Right atrium auricular region (tissue), 2 donors: Measurements from ENCODE around the gene CACNA1D. TPM values are rescaled to one million over a fixed set of nuclear protein-coding genes. Genes with fewer than 3 reads are reported as not detected.
A peak's percentile ranks its signal among the peaks of the same experiment; 100 is the strongest.

Experiments used
- DNase-seq: peaks from one replicate; pipeline ENCODE4 v3.0.0-alpha.2; 2019; ENCODE audit warnings: low spot score
- H3K27ac ChIP-seq, 2 donors: fragments of 200-600 bp; sonication (generic); 1 replicate in 1 of 2; 2 replicates in 1 of 2; pipeline ENCODE4 v1.5.1; 2016 to 2019
- H3K27me3 ChIP-seq, 2 donors: fragments of 200-600 bp; sonication (generic); one replicate each; pipeline versions ENCODE4 v1.5.1 to v1.6.0; 2017 to 2019
- H3K36me3 ChIP-seq: fragments of 200-600 bp; sonication (generic); one replicate; pipeline ENCODE4 v1.5.1; 2016
- H3K4me1 ChIP-seq, 2 donors: fragments of 200-600 bp; sonication (generic); one replicate each; pipeline versions ENCODE4 v1.5.1 to v1.6.0; 2017 to 2019
- H3K4me3 ChIP-seq, 2 donors: fragments of 200-600 bp; sonication (generic); 1 replicate in 1 of 2; 2 replicates in 1 of 2; pipeline ENCODE4 v1.5.1; 2017 to 2019; ENCODE audit warnings: mild to moderate bottlenecking in 1 of 2, moderate library complexity in 1 of 2
- H3K9me3 ChIP-seq, 2 donors: fragments of 200-600 bp; sonication (generic); one replicate each; pipeline ENCODE4 v1.5.1; 2019
- total RNA-seq, 2 donors: library from RNA; depleted of rRNA; stranded (reverse); fragments of >200 nt; gene quantifications; one replicate each; pipeline ENCODE4 v1.1.0, GENCODE V29; 2016
- TF ChIP-seq, protein P1 (sequence below), 2 donors: fragments of 200-600 bp; sonication (generic); IDR thresholded peaks; one replicate each; pipeline ENCODE4 v1.5.1; 2019; ENCODE audit warnings: antibody characterized with exemption in 2 of 2

Gene CACNA1D
- total RNA-seq, 2 donors from 2014 or later, result 2.7 to 9.6 TPM

DNA sequence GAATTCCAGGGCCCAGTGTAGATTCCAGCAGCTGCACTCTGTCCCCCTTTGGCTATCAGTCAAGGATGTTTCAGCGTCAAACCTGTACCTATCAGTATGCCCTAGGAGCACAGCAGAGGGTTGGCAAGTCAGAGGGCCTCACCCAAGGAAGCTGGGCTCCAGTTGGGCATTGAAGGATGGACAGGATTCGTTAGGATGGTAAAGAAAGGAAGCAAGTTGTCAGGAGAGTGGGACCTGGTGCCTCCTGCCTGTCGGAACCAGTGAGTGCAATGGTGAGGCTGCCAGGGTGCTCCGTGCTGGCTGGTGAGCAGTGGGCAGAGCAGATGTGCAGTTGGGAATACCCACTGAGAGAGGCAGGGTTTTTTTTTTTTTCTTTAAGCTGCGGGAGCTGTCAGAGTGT is 194.6 kb downstream of the CACNA1D start:
- no peaks in the 10 kb centered on the region for H3K9me3 ChIP-seq
- DNase-seq, result peak; percentile 53

DNA sequence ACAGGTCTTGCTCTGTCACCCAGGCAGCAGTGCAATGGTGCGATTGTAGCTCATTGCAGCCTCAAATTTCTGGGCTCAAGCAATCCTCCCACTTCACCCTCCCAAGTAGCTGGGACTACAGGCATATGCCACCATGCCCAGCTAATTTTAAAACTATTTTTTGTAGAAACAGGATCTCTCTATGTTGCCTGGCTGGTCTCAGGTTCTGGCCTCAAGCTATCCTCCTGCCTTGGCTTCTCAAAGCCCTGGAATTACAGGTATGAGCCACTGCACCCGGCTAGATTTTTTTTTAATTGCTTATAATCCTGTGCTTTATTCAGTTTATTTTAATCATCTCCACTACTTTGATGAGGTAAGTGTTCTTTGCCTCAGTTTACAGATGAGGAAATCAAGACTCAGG is 195.3 kb downstream of the CACNA1D start:
- TF ChIP-seq, protein P1, sequence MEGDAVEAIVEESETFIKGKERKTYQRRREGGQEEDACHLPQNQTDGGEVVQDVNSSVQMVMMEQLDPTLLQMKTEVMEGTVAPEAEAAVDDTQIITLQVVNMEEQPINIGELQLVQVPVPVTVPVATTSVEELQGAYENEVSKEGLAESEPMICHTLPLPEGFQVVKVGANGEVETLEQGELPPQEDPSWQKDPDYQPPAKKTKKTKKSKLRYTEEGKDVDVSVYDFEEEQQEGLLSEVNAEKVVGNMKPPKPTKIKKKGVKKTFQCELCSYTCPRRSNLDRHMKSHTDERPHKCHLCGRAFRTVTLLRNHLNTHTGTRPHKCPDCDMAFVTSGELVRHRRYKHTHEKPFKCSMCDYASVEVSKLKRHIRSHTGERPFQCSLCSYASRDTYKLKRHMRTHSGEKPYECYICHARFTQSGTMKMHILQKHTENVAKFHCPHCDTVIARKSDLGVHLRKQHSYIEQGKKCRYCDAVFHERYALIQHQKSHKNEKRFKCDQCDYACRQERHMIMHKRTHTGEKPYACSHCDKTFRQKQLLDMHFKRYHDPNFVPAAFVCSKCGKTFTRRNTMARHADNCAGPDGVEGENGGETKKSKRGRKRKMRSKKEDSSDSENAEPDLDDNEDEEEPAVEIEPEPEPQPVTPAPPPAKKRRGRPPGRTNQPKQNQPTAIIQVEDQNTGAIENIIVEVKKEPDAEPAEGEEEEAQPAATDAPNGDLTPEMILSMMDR (IDR thresholded peaks at IDR 0.05), result no peak
- Histone ChIP-seq H3K27me3 (no peaks in the 10 kb centered on the region), H3K4me1 (no peaks in the 10 kb centered on the region), H3K4me3 (no peak overlapping the region), H3K36me3 (no peaks in the 10 kb centered on the region), H3K9me3 (no peaks in the 10 kb centered on the region), H3K27ac (no peak overlapping the region)
- no peak for DNase-seq

More for the DNA sequence above, 194.6 kb downstream of the CACNA1D start:
- TF ChIP-seq, protein P1 (IDR thresholded peaks at IDR 0.05), result no peak
- H3K27ac ChIP-seq, result no peak overlapping the region
- no peaks in the 10 kb centered on the region for H3K4me1 ChIP-seq
- no peaks in the 10 kb centered on the region for H3K27me3 ChIP-seq
- H3K4me3 ChIP-seq, result no peak overlapping the region
- H3K36me3 ChIP-seq, result no peaks in the 10 kb centered on the region

DNA sequence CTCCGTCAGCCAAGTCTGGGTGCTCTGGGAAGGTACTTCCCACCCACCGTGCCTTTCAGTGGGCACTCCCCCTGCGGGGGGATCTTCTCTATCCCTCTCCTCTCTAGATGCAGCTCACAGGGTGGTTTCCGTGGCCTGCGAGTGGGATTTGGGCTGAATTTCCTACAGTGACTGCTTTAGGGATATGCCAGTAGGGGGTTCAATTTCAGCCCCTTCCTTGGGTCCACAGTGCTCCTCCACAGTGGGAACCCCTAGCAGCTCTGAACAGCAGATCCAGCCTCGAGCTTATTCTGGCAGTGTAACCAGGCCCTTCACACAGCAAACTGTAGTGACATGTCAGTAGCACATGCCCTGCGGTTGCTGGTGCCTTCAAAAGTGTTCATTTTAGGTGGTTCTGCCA is 196.1 kb downstream of the CACNA1D start:
- TF ChIP-seq, protein P1 (IDR thresholded peaks at IDR 0.05), result no peak
- no peaks in the 10 kb centered on the region for H3K9me3 ChIP-seq
- peak; percentile 30 for DNase-seq
- H3K27me3 ChIP-seq, result no peaks in the 10 kb centered on the region
- no peak overlapping the region for H3K4me3 ChIP-seq
- H3K36me3 ChIP-seq, result no peaks in the 10 kb centered on the region
- no peaks in the 10 kb centered on the region for H3K4me1 ChIP-seq
- no peak overlapping the region for H3K27ac ChIP-seq

DNA sequence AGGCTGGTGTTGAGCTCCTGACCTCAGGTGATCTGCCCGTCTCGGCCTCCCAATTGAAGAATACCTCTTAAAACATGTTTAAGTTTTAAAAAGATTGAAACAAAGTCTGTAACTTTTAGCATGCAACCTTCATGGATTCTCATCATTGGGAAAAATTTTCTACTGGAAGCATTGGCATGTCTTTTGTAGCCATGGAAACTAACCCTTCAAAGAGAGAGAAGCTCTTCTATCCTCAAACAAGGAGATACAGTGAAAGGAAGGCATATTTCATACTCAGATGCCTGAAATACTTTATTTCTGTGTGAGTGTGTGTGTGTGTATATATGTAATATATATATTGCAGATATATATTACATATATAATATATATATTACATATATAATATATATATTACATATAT is 196.9 kb downstream of the CACNA1D start:
- Histone ChIP-seq H3K4me1 (no peaks in the 10 kb centered on the region), H3K9me3 (no peaks in the 10 kb centered on the region), H3K4me3 (no peak overlapping the region), H3K36me3 (no peaks in the 10 kb centered on the region), H3K27ac (no peak overlapping the region), H3K27me3 (no peaks in the 10 kb centered on the region)
- DNase-seq, result no peak
- TF ChIP-seq, protein P1 (IDR thresholded peaks at IDR 0.05), result no peak

DNA sequence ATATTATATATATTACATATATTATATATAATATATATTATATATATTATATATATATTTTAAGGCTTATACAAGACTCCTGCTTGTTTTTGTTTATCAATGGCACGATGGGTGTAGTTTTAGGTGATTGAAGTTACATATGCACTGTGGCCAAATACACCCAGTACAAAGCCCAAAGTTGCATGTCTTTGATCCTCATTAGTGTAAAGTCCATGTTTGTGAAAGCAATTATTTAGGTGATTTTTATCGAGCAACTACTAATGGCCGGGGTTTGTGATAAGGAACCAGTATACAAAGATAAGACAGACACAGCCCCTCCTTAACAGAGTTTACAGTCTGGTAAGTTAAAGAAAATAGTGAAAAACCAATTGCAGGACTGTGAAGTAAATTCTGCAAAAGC is 197.5 kb downstream of the CACNA1D start:
- DNase-seq, result no peak
- Histone ChIP-seq H3K9me3 (no peaks in the 10 kb centered on the region), H3K36me3 (no peaks in the 10 kb centered on the region), H3K27ac (no peak overlapping the region), H3K27me3 (no peaks in the 10 kb centered on the region), H3K4me3 (no peak overlapping the region), H3K4me1 (peaks cover 0 to 3% of the 10 kb centered on the region in 2 donors)
- TF ChIP-seq, protein P1 (IDR thresholded peaks at IDR 0.05), result no peak

DNA sequence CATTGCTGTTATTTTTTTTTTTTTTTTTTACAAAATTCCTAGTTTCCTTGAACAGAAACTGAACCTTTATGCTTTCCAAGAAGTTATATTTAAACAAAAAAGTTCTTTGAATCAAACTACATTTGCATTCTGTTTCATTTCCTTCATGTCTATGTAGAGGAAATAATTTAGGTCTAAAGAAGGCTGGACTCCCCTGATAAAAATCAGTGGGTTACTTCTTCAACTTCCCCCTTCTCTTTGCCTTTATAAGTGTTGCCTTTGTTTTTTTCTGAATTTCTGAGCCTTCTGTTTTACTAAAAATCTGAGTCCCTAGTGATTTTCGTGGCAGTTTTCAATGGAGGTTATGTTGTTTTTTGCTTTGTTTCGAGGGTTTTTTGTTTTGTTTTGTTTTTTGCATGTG is 199.0 kb downstream of the CACNA1D start:
- no peak for DNase-seq
- TF ChIP-seq, protein P1 (IDR thresholded peaks at IDR 0.05), result no peak
- no peaks in the 10 kb centered on the region for H3K9me3 ChIP-seq

More for the DNA sequence above, 199.0 kb downstream of the CACNA1D start:
- Histone ChIP-seq H3K27ac (no peak overlapping the region), H3K27me3 (no peaks in the 10 kb centered on the region), H3K36me3 (no peaks in the 10 kb centered on the region), H3K4me3 (no peak overlapping the region), H3K4me1 (peaks cover 0 to 5% of the 10 kb centered on the region in 2 donors)
